Activated CD4-positive, alpha-beta T cell treated with anti-CD3 and anti-CD28 coated beads for 4 hours (primary cell): ENCODE measurements around the gene UVRAG.
"Not testable (repeated sequence)": the region's sequence is repeated elsewhere in the genome, so short reads cannot be mapped to it uniquely, and the experiment has no call there.

Experiments used
- DNase-seq, 2 donors: peaks; one replicate each; pipeline ENCODE4 v3.0.0-alpha.2; 2020

Gene UVRAG

DNA sequence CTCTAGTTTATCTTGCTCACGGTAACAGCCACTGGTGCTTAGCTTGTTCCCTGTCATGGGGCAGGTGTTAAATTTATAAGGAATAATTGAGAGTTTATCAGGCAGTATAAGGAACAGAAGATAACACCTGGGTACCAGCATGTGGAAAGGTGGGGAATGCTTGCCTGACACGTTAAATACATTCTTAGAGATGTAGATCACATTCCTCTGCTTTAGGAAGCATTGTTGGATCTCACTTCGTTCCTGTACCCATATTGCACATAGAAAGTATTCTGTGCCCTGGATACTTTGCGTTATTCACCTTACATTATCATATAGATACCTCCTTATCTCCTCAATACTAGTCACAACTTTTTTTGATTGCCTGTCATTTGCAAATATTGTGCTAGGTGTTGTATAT, 114.7 kb downstream of the UVRAG start:
- DNase-seq, result no peak

DNA sequence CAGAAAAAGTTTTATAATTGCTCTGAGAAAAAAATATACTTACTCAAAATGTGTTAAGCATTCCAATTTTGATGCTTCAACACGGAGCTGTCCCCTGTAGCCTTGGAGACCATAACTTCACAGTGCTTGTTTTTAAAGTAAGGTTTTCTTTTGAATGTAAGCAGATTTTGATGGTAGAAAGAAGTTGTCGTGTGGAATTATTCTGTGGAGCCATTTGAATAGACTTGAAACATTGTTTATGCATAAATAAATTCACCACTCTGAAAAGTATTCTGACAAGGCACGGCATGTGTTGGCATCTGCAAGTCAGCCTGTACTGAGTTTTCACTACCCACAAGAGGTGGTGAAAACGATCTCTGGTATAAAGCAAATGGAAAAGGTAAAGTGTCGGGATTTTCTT, 115.5 kb downstream of the UVRAG start:
- no peak for DNase-seq

- no peak for DNase-seq
Measured at GRCh38 chr11:75931124-75931523, 116.1 kb downstream of the UVRAG start.

- not testable (repeated sequence) for DNase-seq
Measured at GRCh38 chr11:75933736-75934135, 118.7 kb downstream of the UVRAG start.

- no peak for DNase-seq
Measured at GRCh38 chr11:75934851-75935250, 119.8 kb downstream of the UVRAG start.

DNA sequence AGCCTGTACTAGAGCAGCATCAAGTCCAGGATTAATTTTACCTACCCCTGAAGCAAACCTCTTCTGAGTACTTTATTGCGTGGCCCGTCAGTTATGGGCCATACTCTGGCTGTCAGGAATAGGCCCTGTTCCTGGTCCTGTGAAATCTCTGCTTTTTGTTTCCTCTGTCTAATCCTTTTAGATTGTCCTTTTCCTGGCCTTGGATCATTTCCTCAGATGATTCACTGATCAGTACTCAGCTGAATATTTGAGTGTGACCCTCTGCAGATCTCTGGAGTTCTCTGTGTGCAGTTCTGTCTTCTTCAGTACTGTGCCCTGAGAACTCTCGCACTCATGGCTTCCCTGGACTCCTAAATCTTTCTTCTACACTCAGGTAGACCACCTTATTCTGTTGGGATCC, 123.5 kb downstream of the UVRAG start:
- no peak for DNase-seq

- DNase-seq, result no peak
Measured at GRCh38 chr11:75939516-75939915, 124.5 kb downstream of the UVRAG start.

DNA sequence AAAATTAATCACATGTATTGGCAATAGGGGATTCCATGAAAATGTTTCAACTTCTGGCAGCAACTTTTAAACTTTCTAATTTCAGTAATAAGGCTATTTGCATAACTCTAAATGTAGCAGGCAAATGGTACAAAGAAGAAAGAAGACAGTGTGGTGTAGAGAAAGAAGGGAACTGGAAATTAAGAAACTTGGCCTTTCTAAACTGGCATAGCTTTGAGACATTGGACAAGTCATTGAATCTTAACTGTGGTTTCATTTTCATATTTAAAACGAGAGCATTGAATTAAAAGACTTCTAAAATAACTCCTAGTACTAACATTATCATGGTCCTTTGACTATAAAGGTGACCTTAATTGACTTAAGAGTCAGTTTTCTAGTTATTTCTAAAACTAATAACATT, 125.0 kb downstream of the UVRAG start:
- no peak for DNase-seq

DNA sequence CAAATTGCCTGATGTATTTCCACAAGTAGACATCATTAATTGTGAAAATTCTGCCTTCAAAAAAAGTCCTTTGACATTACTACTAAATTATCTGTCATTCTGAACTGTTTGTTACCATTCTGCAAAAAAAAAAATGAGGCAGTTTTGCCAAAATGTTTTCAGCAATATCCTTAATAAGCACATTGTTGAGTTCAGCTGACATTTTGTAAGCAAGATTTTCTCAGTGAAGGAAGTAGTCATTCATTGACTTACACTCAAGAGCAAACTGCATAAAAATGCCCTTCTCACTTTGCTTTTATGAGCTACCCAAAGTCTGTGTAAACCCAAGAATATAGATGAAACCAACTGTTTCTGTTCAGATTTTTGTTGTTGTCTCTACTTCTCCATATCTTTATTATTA, 125.9 kb downstream of the UVRAG start:
- DNase-seq, result no peak

DNA sequence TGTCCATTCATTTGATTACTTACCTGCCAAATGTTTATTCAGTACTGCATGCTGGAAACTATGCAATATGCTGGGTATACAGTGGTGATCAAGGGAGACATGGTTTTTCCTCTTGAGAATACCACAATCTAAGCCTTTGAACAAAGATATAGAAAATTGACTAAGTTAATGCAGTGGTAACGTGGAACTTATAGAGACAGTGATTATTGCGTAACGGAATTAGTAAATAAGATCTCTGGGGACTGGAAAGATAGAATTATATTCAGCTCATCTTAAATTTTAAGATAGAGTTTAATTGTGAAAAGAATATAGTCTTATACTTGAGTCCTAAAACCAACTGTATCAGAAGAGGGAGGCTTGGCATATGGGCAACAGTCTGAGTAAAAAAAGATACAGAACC, 129.5 kb downstream of the UVRAG start:
- no peak for DNase-seq

DNA sequence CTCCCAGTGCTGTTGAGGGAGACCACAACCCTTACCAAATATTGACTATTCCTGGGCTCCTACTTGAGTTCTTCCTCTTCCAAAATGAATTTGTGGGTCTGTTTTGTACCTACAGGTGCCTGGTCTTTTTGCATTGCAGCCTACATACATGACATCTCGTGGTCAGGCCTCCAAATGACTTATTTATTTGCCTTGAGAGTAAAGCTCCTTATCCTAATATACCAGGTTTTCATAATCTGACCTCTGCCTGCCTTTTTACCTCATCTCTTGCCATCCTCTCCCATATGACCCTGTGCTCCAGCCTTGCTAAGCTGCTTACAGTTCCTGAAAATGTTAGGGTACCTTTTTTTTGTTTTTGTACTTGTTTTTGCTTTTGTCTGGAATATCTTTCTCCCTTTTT, 130.4 kb downstream of the UVRAG start:
- no peak for DNase-seq

DNA sequence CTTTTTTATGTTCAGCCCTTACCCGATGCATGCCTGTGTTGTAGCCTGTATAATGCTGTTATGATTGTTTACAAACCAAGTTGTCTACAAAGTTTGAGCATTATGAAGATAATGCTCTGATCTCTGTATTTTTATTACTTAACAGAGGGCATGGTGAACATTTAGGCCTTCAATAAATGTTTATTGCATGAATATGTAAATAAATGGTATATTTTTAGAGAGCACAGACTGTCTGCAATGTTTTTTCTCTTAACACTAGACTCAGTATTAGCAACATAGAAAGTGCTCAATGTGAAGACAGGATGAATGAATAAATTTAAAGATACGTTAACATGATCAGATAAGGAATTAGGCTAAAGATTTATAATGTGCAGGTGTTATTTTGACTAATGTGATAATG, 130.9 kb downstream of the UVRAG start:
- no peak for DNase-seq

DNA sequence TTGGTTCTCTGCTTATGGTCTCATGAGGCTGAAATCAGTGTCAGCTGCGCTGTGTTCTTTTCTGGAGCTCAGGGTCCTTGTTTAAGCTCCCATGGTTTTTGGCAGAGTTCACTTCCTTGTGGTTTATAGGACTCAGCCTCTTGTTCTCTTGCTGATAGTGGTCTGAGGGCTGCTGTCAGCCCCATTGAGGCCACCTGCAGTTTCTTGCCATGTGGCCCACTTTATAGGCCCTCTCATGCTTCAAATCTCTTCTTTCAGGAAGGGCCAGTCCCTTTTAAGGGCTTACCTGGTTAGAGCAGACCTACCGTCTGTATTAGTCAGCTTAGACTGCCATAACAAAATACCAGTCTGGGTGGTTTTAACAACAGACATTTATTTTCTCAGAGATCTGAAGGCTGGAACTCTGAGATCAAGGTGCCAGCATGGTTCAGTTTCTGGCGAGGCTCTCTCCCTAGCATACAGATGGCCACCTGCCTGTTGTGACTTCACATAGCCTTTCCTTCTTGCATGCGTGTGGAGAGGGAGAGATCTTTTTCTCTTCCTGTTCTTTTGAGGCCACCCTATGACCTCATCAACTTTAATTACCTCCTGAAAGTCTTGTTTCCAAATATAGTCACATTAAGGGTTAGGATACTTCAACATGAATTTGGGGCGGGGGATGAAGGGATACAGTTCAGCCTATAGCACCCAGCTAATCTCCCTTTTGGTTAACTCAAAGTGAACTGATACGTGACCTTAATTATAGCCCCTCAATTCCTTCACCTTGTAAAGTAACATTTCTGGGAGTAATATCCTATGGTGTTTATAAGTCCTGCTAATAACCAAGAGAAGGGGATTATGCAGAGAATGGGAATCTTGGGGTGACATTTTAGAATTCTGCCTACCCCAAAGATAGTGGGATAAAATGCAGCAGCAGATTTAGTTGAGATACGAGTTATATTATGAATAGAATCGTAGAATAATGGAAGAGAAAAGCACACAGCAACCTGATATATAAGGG, 131.8 kb downstream of the UVRAG start:
- DNase-seq, result no peak

DNA sequence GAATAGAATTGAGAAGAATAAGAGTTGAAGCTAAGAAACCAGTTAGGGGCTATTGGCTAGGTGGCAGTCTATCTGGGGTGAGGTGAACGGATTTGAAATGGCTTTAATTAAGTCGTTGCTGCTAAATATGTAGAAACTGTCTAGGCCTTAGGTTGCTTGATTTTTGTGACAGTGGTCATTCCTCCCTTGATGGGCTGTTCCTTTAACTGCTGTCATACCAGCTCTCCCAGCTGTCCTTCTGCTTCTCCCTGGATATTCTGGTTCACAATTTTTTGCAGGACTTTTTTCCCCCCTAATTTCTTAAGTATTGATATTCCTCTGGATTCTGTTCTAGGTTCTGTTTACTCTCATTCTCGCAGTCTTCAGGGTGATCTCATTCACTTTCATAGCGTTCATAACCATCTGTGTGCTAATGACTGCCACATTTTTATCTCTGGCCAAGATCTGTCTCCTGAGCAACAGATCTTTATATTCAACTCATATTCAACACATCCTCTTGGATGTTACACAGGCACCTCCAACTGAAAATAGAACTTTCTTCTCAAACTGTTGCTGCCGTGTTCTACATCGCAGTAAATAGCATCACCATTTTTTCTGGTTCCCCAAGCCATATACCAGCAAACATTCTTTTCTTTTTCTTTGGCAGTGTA, 134.1 kb downstream of the UVRAG start:
- DNase-seq, result no peak

- DNase-seq, result no peak
Measured at GRCh38 chr11:75950141-75950540, 135.1 kb downstream of the UVRAG start.

GRCh38 chr11:75954039-75954438, 139.0 kb downstream of the UVRAG start:
- DNase-seq, result no peak

- DNase-seq, result no peak
Measured at GRCh38 chr11:75955443-75955842, 140.4 kb downstream of the UVRAG start.

DNA sequence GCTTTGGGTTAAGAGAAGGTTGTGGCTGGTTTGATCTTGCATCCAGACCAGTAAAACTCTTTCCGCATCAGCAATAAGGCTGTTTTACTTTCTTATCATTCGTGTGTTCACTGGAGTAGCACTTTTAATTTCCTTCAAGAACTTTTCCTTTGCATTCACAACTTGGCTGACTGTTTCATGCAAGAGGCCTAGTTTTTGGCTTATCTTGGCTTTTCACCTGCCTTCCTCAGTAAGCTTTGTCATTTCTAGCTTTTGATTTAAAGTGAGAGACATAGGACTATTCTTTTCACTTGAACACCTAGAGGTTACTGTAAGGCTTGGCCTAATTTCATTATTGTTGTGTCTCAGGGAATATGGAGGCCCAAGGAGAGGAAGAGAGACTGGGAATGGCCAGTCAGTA, 144.5 kb downstream of the UVRAG start:
- no peak for DNase-seq

DNA sequence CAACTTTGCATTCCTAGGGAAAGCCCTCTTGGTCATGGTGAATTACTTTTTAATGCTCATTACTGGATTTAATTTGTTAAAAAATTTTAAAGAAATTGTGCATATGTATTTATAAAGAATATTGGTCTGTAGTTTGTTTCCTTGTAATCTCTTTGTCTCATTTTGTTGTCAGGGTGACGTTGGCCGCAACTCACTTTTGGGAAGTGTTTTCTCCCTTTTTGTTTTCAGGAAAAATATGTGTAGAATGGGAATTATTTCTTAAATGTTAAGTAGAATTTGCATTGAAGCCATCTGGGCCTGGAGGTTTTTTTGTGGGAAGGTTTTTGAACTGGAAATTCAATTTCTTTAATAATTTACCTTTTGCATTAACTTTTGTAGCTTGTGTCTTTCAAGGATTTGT, 149.1 kb downstream of the UVRAG start:
- no peak for DNase-seq

DNA sequence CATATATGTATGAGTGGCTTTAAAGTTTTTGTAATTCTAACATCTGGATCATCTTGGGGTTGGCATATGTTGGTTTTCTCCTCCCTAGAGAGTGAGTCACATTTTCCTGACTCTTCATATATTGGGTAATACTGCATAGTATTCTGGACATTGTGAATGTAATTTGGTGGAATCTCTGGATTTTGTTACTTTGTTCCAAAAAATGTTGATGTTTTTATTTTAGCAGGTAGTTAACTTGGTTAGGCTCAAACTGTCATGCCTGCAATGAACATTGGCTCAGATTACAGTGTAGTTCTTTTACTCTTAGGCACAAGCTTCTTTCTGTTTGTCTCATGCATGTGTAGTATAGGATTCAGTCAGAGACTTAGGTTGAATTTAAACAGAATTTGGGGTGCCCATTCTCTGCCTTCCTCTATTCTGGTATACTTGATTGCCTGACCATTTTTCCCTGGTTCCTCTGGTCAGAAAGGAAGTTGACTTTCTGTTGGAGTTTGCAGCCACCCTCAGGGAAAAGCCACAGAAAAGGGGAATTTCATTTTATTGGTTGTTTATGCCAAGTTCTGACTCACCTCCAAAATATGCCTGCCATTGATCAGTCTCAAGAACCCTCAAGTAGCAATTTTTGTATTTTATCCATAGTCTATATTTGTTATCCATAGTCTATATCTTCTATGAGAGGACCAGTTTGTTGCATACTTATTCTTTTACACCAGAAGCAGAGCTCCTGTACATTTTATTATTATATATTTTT, 151.7 kb downstream of the UVRAG start:
- no peak for DNase-seq

DNA sequence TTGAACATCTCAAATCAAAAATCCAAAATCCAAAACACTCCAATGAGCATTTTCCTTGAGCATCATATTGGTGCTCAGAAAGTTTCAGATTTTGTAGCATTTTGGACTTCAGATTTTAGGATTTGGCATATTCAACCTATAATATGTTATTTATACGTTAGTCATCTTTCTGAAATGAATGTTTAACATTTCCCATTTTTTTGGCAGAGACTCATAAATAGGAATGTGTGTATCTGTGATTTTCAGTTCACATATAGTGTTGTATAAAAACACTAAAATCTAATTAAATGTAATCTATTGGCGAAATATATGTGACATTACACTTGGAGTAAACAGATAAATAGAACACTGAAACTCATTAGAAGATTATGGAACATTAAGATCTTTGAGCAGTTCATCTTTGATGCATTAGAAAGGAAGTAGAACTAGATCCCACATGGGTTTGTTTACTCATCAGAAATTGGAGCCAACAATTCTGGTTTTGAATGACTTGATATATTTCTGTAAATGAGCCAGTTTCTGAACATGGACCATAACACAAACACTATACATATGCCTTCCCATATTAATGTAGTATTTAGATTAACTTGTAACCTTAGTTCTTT, 153.1 kb downstream of the UVRAG start:
- no peak for DNase-seq

- no peak for DNase-seq
Measured at GRCh38 chr11:75969626-75970308, 154.8 kb downstream of the UVRAG start.

DNA sequence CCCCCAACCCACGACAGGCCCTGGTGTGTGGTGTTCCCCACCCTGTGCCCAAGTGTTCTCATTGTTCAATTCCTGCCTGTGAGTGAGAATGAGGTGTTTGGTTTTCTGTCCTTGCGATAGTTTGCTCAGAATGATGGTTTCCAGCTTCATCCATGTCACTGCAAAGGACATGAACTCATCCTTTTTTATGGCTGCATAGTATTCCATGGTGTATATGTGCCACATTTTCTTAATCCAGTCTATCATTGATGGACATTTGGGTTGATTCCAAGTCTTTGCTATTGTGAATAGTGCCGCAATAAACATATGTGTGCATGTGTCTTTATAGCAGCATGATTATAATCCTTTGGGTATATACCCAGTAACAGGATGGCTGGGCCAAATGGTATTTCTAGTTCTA, 158.7 kb downstream of the UVRAG start:
- not testable (repeated sequence) for DNase-seq
